GM21737 (cell line): ENCODE data around the gene DNM1.
"Not testable (repeated sequence)": the region's sequence is repeated elsewhere in the genome, so short reads cannot be mapped to it uniquely, and the experiment has no call there.

Experiments used
- ATAC-seq: cut with Tn5 transposase; IDR thresholded peaks from one replicate; pipeline ENCODE4 v1.9.1; 2021; ENCODE audit warnings: mild to moderate bottlenecking, moderate library complexity; ENCODE audit not compliant: unreplicated experiment

DNM1 gene

GRCh38 chr9:128222880-128223670 lies 19.9 kb downstream of the DNM1 start:
- no peak for ATAC-seq

- no peak for ATAC-seq
Measured at GRCh38 chr9:128224877-128225276, 21.7 kb downstream of the DNM1 start.

- ATAC-seq: no peak
Measured at GRCh38 chr9:128225770-128226411, 22.7 kb downstream of the DNM1 start.

- no peak for ATAC-seq
Measured at GRCh38 chr9:128226412-128226801, 23.2 kb downstream of the DNM1 start.

GRCh38 chr9:128230897-128231296 lies 27.7 kb downstream of the DNM1 start:
- ATAC-seq: not testable (repeated sequence)

- ATAC-seq: no peak
Measured at GRCh38 chr9:128231638-128232527, 28.7 kb downstream of the DNM1 start.

- ATAC-seq: no peak
Measured at GRCh38 chr9:128232528-128233428, 29.6 kb downstream of the DNM1 start.

- no peak for ATAC-seq
Measured at GRCh38 chr9:128233817-128234406, 30.7 kb downstream of the DNM1 start.

GRCh38 chr9:128242124-128242523 lies 38.9 kb downstream of the DNM1 start:
- ATAC-seq: no peak

- ATAC-seq: no peak
Measured at GRCh38 chr9:128242828-128243214, 39.6 kb downstream of the DNM1 start.

GRCh38 chr9:128243215-128244018 lies 40.2 kb downstream of the DNM1 start:
- ATAC-seq: no peak

GRCh38 chr9:128244091-128244836 lies 41.1 kb downstream of the DNM1 start:
- no peak for ATAC-seq

- no peak for ATAC-seq
Measured at GRCh38 chr9:128244837-128245231, 41.7 kb downstream of the DNM1 start.

- ATAC-seq: no peak
Measured at GRCh38 chr9:128245421-128246151, 42.4 kb downstream of the DNM1 start.

GRCh38 chr9:128246471-128246870 lies 43.3 kb downstream of the DNM1 start:
- ATAC-seq: no peak

- no peak for ATAC-seq
Measured at GRCh38 chr9:128247226-128247803, 44.1 kb downstream of the DNM1 start.

GRCh38 chr9:128249558-128249907 lies 46.4 kb downstream of the DNM1 start:
- ATAC-seq: no peak
